Vagina (tissue), 2 donors: Measurements from ENCODE around the gene NKX6-1. TPM values are rescaled to one million over a fixed set of nuclear protein-coding genes. Genes with fewer than 3 reads are reported as not detected.

Experiments used
- DNase-seq, 2 donors: peaks; one replicate each; pipeline ENCODE4 v3.0.0-alpha.2; 2017; ENCODE audit errors: extremely low spot score in 2 of 2
- H3K27ac ChIP-seq: fragments of 200-600 bp; sonication (generic); one replicate; pipeline ENCODE4 v1.5.1; 2019
- H3K27me3 ChIP-seq: fragments of 200-600 bp; sonication (generic); one replicate; pipeline ENCODE4 v1.5.1; 2019
- H3K36me3 ChIP-seq, 2 donors: fragments of 200-600 bp; sonication (generic); one replicate each; pipeline ENCODE4 v1.5.1; 2017 to 2019
- H3K4me1 ChIP-seq: fragments of 200-600 bp; sonication (generic); one replicate; pipeline ENCODE4 v1.5.1; 2019
- H3K4me3 ChIP-seq, 2 donors: fragments of 200-600 bp; sonication (generic); 1 replicate in 1 of 2; 2 replicates in 1 of 2; pipeline ENCODE4 v1.5.1; 2016 to 2019
- H3K9me3 ChIP-seq: fragments of 200-600 bp; sonication (generic); one replicate; pipeline ENCODE4 v1.5.1; 2019
- CTCF ChIP-seq, 3 experiments: fragments of 450-650 bp in 2 of 3; fragments of 200-600 bp in 1 of 3; sonication (generic) in 1 of 3; IDR thresholded peaks; one replicate each; pipeline ENCODE4 v1.5.1; 2017 to 2019; ENCODE audit warnings: antibody characterized with exemption in 3 of 3, mild to moderate bottlenecking in 2 of 3, moderate library complexity in 2 of 3
- POLR2A ChIP-seq, 2 donors: fragments of 450-650 bp; IDR thresholded peaks; one replicate each; pipeline ENCODE4 v1.6.1; 2017; ENCODE audit warnings: antibody characterized with exemption in 2 of 2, mild to moderate bottlenecking in 2 of 2, moderate library complexity in 2 of 2
- POLR2AphosphoS5 ChIP-seq, 2 donors: sonication (generic); formaldehyde crosslinking; IDR thresholded peaks; one replicate each; pipeline ENCODE4 v1.9.0; 2017; ENCODE audit warnings: antibody characterized with exemption in 2 of 2, mild to moderate bottlenecking in 2 of 2, low read depth in 1 of 2; ENCODE audit not compliant: insufficient read depth in 1 of 2
- intact Hi-C: fragments of 100-400 bp; cut with DNase I; formaldehyde crosslinking; loops from one replicate; pipeline ENCODE4 v1.15.1; 2023
- total RNA-seq: library from RNA; depleted of rRNA; stranded (reverse); fragments of >200 nt; gene quantifications from one replicate; pipeline ENCODE4 v1.2.3, GENCODE V29; 2016

NKX6-1 gene
- total RNA-seq, 1 donor from 2014 or later: not detected

GRCh38 chr4:84496331-84496705, 2.8 kb downstream of the NKX6-1 start:
- no peak for TF ChIP-seq CTCF (IDR thresholded peaks at IDR 0.05)
- no peak for TF ChIP-seq POLR2A (IDR thresholded peaks at IDR 0.05)
- TF ChIP-seq POLR2AphosphoS5 (IDR thresholded peaks at IDR 0.05; ENCODE audit: insufficient read depth in 1 of 2, low read depth in 1 of 2): no peak
- Histone ChIP-seq H3K4me1 (peaks cover 41% of the 10 kb centered on the region), H3K27me3 (peaks cover 40% of the 10 kb centered on the region), H3K27ac (no peak overlapping the region), H3K36me3 (no peaks in the 10 kb centered on the region), H3K9me3 (no peaks in the 10 kb centered on the region), H3K4me3 (no peak overlapping the region)
- no peak for DNase-seq
- intact Hi-C loops: no loop called here

- Histone ChIP-seq H3K4me3 (no peak overlapping the region), H3K9me3 (no peaks in the 10 kb centered on the region), H3K27me3 (peaks cover 37% of the 10 kb centered on the region), H3K4me1 (peaks cover 41% of the 10 kb centered on the region), H3K27ac (no peak overlapping the region), H3K36me3 (no peaks in the 10 kb centered on the region)
- intact Hi-C loops: no loop called here
- no peak for TF ChIP-seq POLR2A (IDR thresholded peaks at IDR 0.05)
- no peak for TF ChIP-seq CTCF (IDR thresholded peaks at IDR 0.05)
- no peak for TF ChIP-seq POLR2AphosphoS5 (IDR thresholded peaks at IDR 0.05; ENCODE audit: insufficient read depth in 1 of 2, low read depth in 1 of 2)
- no peak for DNase-seq
Measured at GRCh38 chr4:84495794-84496261, 3.3 kb downstream of the NKX6-1 start.

- Histone ChIP-seq H3K4me3 (no peak overlapping the region), H3K27me3 (peaks cover 31% of the 10 kb centered on the region), H3K36me3 (no peaks in the 10 kb centered on the region), H3K27ac (no peak overlapping the region), H3K9me3 (no peaks in the 10 kb centered on the region), H3K4me1 (peaks cover 41% of the 10 kb centered on the region)
- intact Hi-C loops: no loop called here
- TF ChIP-seq CTCF (IDR thresholded peaks at IDR 0.05) (no peak), POLR2AphosphoS5 (IDR thresholded peaks at IDR 0.05; ENCODE audit: insufficient read depth in 1 of 2, low read depth in 1 of 2) (no peak), POLR2A (IDR thresholded peaks at IDR 0.05) (no peak)
- no peak for DNase-seq
Measured at GRCh38 chr4:84495118-84495793, 3.8 kb downstream of the NKX6-1 start.

GRCh38 chr4:84494531-84494930, 4.6 kb downstream of the NKX6-1 start:
- H3K9me3 ChIP-seq: no peaks in the 10 kb centered on the region
- no peak overlapping the region for H3K27ac ChIP-seq
- TF ChIP-seq CTCF (IDR thresholded peaks at IDR 0.05) (no peak), POLR2A (IDR thresholded peaks at IDR 0.05) (no peak), POLR2AphosphoS5 (IDR thresholded peaks at IDR 0.05; ENCODE audit: insufficient read depth in 1 of 2, low read depth in 1 of 2) (no peak)
- no peak overlapping the region for H3K4me3 ChIP-seq
- H3K27me3 ChIP-seq: peaks cover 24% of the 10 kb centered on the region
- H3K36me3 ChIP-seq: no peaks in the 10 kb centered on the region
- peaks cover 38% of the 10 kb centered on the region for H3K4me1 ChIP-seq
- no peak for DNase-seq
- intact Hi-C loops: no loop called here

- TF ChIP-seq CTCF (IDR thresholded peaks at IDR 0.05): no peak
- H3K27me3 ChIP-seq: peaks cover 24% of the 10 kb centered on the region
- H3K4me1 ChIP-seq: peaks cover 33% of the 10 kb centered on the region
- intact Hi-C loops: no loop called here
- H3K36me3 ChIP-seq: no peaks in the 10 kb centered on the region
- DNase-seq: no peak
- H3K27ac ChIP-seq: no peak overlapping the region
- H3K9me3 ChIP-seq: no peaks in the 10 kb centered on the region
- no peak overlapping the region for H3K4me3 ChIP-seq
Measured at GRCh38 chr4:84494076-84494475, 5.0 kb downstream of the NKX6-1 start.
